HepG2 (cell line): Measurements from ENCODE around the gene DNALI1. TPM values are rescaled to one million over a fixed set of nuclear protein-coding genes. Genes with fewer than 3 reads are reported as not detected.

Source experiments
- HNRNPH1 ChIP-seq: fragments of 200-400 bp; formaldehyde crosslinking; optimal IDR thresholded peaks from 2 replicates; pipeline ENCODE3; 2017; ENCODE audit warnings: mild to moderate bottlenecking, low read depth, low read length
- IKZF4 ChIP-seq: sonication (generic); formaldehyde crosslinking; IDR thresholded peaks from 2 replicates; pipeline ENCODE4 v1.5.1; 2020; ENCODE audit warnings: borderline replicate concordance, mild to moderate bottlenecking, low read depth, missing genetic modification reagents; ENCODE audit errors: not compliant biosample characterization
- MEF2D ChIP-seq: sonication (generic); formaldehyde crosslinking; IDR thresholded peaks from 2 replicates; pipeline ENCODE4 v1.5.1; 2020; ENCODE audit warnings: mild to moderate bottlenecking, missing genetic modification reagents
- MTA3 ChIP-seq: sonication (generic); formaldehyde crosslinking; IDR thresholded peaks from 2 replicates; pipeline ENCODE4 v1.4.0; 2020; ENCODE audit warnings: missing genetic modification reagents
- MYPOP ChIP-seq: sonication (generic); formaldehyde crosslinking; IDR thresholded peaks from 2 replicates; pipeline ENCODE4 v1.8.1; 2023; ENCODE audit warnings: mild to moderate bottlenecking, moderate library complexity, missing genetic modification reagents
- POGZ ChIP-seq: sonication (generic); formaldehyde crosslinking; IDR thresholded peaks from 2 replicates; pipeline ENCODE4 v1.4.0; 2020; ENCODE audit warnings: mild to moderate bottlenecking, missing genetic modification reagents
- RBFOX2 ChIP-seq: fragments of 200-400 bp; formaldehyde crosslinking; IDR thresholded peaks from 2 replicates; pipeline ENCODE4 v1.6.1; 2017; ENCODE audit warnings: low read depth, mild to moderate bottlenecking, low read length
- REL ChIP-seq: sonication (generic); formaldehyde crosslinking; conservative IDR thresholded peaks from 2 replicates; pipeline ENCODE4 v1.8.0; 2022; ENCODE audit warnings: mild to moderate bottlenecking, missing genetic modification reagents, moderate library complexity
- SALL1 ChIP-seq: sonication (generic); formaldehyde crosslinking; IDR thresholded peaks from 2 replicates; pipeline ENCODE4 v1.8.0; 2022; ENCODE audit warnings: mild to moderate bottlenecking, missing genetic modification reagents
- SALL2 ChIP-seq: sonication (generic); formaldehyde crosslinking; IDR thresholded peaks from 2 replicates; pipeline ENCODE4 v1.8.1; 2023; ENCODE audit warnings: mild to moderate bottlenecking, missing genetic modification reagents, inconsistent platforms
- SRY ChIP-seq: sonication (generic); formaldehyde crosslinking; IDR thresholded peaks from 2 replicates; pipeline ENCODE4 v1.8.0; 2022; ENCODE audit warnings: mild to moderate bottlenecking, missing genetic modification reagents
- TFE3 ChIP-seq: IDR thresholded peaks from 2 replicates; pipeline ENCODE4 v1.6.1; 2016
- ZBTB2 ChIP-seq: sonication (generic); formaldehyde crosslinking; IDR thresholded peaks from 2 replicates; pipeline ENCODE4 v1.8.0; 2022; ENCODE audit warnings: low read depth, missing genetic modification reagents
- ZNF180 ChIP-seq: sonication (generic); formaldehyde crosslinking; IDR thresholded peaks from 2 replicates; pipeline ENCODE4 v1.4.0; 2020; ENCODE audit warnings: low read depth, missing genetic modification reagents, borderline replicate concordance
- ZNF280D ChIP-seq: sonication (generic); formaldehyde crosslinking; IDR thresholded peaks from 2 replicates; pipeline ENCODE4 v1.5.1; 2020; ENCODE audit warnings: mild to moderate bottlenecking, missing genetic modification reagents
- ZNF562 ChIP-seq: sonication (generic); formaldehyde crosslinking; IDR thresholded peaks from 2 replicates; pipeline ENCODE4 v1.8.0; 2022; ENCODE audit warnings: missing genetic modification reagents, borderline replicate concordance
- ZNF569 ChIP-seq: sonication (generic); formaldehyde crosslinking; IDR thresholded peaks from 2 replicates; pipeline ENCODE4 v1.5.0; 2020; ENCODE audit warnings: mild to moderate bottlenecking, missing genetic modification reagents, moderate library complexity, borderline replicate concordance
- ZNF614 ChIP-seq: IDR thresholded peaks from 2 replicates; pipeline ENCODE4 v1.6.1; 2018; ENCODE audit warnings: missing biosample characterization, missing genetic modification reagents, inconsistent platforms, borderline replicate concordance
- ZNF709 ChIP-seq: sonication (generic); formaldehyde crosslinking; IDR thresholded peaks from 2 replicates; pipeline ENCODE4 v1.5.0; 2020; ENCODE audit warnings: mild to moderate bottlenecking, missing genetic modification reagents
- ZSCAN29 ChIP-seq: sonication (generic); formaldehyde crosslinking; conservative IDR thresholded peaks from 2 replicates; pipeline ENCODE4 v1.4.0; 2020; ENCODE audit warnings: mild to moderate bottlenecking, missing genetic modification reagents
- polyA plus RNA-seq, 8 experiments: library from polyadenylated mRNA; depleted of rRNA in 3 of 8; stranded (reverse) in 7 of 8; unstranded in 1 of 8; fragments of >200 nt; fragmentation: Illumina TruSeq in 4 of 8; extraction: Trizol in 4 of 8; gene quantifications; 2 replicates each; pipeline versions ENCODE4 v1.2.1 to v1.2.3, GENCODE V29; 2011 to 2016; ENCODE audit warnings: low read depth in 4 of 8, missing spikeins in 1 of 8, mixed read lengths in 1 of 8; ENCODE audit not compliant: insufficient read depth in 1 of 8
- total RNA-seq, 5 experiments: library from RNA; depleted of rRNA; stranded (reverse); fragments of >200 nt; fragmentation: Illumina TruSeq; extraction: Trizol; gene quantifications; 2 replicates each; pipeline ENCODE4 v1.2.3, GENCODE V29; 2016; ENCODE audit warnings: low read depth in 1 of 5

DNALI1 gene
- total and polyA plus RNA-seq, 2 of the 13 experiments (the other 11 are each of a cell fraction or from before 2014, with no cell fraction given): 0.42 to 0.70 TPM

- TF ChIP-seq ZNF709 (CRISPR knock-in tag) (peak; percentile 86; the same call in 1 of the 2 replicates), ZNF180 (CRISPR knock-in tag) (0 out of 2 replicates have a peak, but pooled peaks have one; percentile 61), ZBTB2 (CRISPR knock-in tag) (no peak; the same call in none of the 2 replicates), MTA3 (CRISPR knock-in tag) (no peak), POGZ (peak; percentile 41), SALL2 (CRISPR knock-in tag) (peak; percentile 98), SALL1 (CRISPR knock-in tag) (peak; percentile 90), ZNF562 (CRISPR knock-in tag) (no peak), SRY (CRISPR knock-in tag) (peak; percentile 71; the same call in 1 of the 2 replicates), ZNF280D (CRISPR knock-in tag) (0 out of 2 replicates have a peak, but pooled peaks have one; percentile 61), HNRNPH1 (no peak), ZNF614 (CRISPR knock-in tag) (peak; percentile 51; the same call in 1 of the 2 replicates), ZNF569 (CRISPR knock-in tag) (0 out of 2 replicates have a peak, but pooled peaks have one; percentile 60), REL (CRISPR knock-in tag) (0 out of 2 replicates have a peak, but pooled peaks have one; percentile 39), ZSCAN29 (CRISPR knock-in tag) (0 out of 2 replicates have a peak, but pooled peaks have one; percentile 85), IKZF4 (no peak), MEF2D (CRISPR knock-in tag) (peak; percentile 52; the same call in 1 of the 2 replicates), TFE3 (peak; percentile 45; the same call in 1 of the 2 replicates), RBFOX2 (peak; percentile 96), MYPOP (CRISPR knock-in tag) (0 out of 2 replicates have a peak, but pooled peaks have one; percentile 64)
These were observed 42.2 kb upstream of the DNALI1 start, which contains the start of gene MEAF6 (continued) for GRCh38 chr1:37514350-37515184.
